IMR-90 (cell line): ENCODE measurements around the gene RXFP2. TPM values are rescaled to one million over a fixed set of nuclear protein-coding genes. Genes with fewer than 3 reads are reported as not detected.

Experiments
- ATAC-seq: fragments of 200-7000 bp; cut with Tn5 transposase; 2 replicates; pipeline ENCODE4 v1.9.1; 2020; ENCODE audit warnings: low read depth, mild to moderate bottlenecking, moderate library complexity
- BruUV-seq: library from RNA; stranded (reverse); fragments of 400-500 nt; replicated peaks from 2 replicates; lab custom pipeline; 2021; lab: Mats Ljungman, UMichigan
- CTCF ChIA-PET: fragments of 300-600 bp; formaldehyde crosslinking; extraction: SDS; loops from one replicate; lab custom pipeline; 2021; ENCODE audit warnings: antibody characterized with exemption; lab: Yijun Ruan, JAX
- POLR2A ChIA-PET: fragments of 300-600 bp; sonication (Branson Sonifier 250); formaldehyde crosslinking; loops from one replicate; lab custom pipeline; 2022; ENCODE audit warnings: antibody characterized with exemption; ENCODE audit not compliant: unreplicated experiment; lab: Charles Lee
- DNase-seq: peaks from one replicate; pipeline ENCODE4 v3.0.0; 2013
- H2AFZ ChIP-seq: replicated peaks from 2 replicates; pipeline ENCODE3; 2013; ENCODE audit warnings: low read length, mild to moderate bottlenecking; ENCODE audit not compliant: poor library complexity
- H2AK5ac ChIP-seq: 2 replicates; pipeline ENCODE4 v1.6.1; 2013; ENCODE audit warnings: low read depth, low read length, inconsistent platforms
- H2AK9ac ChIP-seq: replicated peaks from 2 replicates; pipeline ENCODE3; 2013; ENCODE audit warnings: mild to moderate bottlenecking, low read depth, low read length, moderate library complexity; ENCODE audit not compliant: poor library complexity
- H2BK120ac ChIP-seq: 2 replicates; pipeline ENCODE4 v1.6.1; 2013; ENCODE audit warnings: low read depth, low read length, inconsistent platforms
- H2BK15ac ChIP-seq: 3 replicates; pipeline ENCODE4 v1.6.1; 2013; ENCODE audit warnings: low read depth, low read length, inconsistent platforms
- H2BK20ac ChIP-seq: 2 replicates; pipeline ENCODE4 v1.6.1; 2013; ENCODE audit warnings: low read depth, mild to moderate bottlenecking, inconsistent platforms, low read length, moderate library complexity
- H2BK5ac ChIP-seq: 2 replicates; pipeline ENCODE4 v1.6.1; 2013; ENCODE audit warnings: mild to moderate bottlenecking, low read depth, low read length, inconsistent platforms; ENCODE audit not compliant: poor library complexity, severe bottlenecking
- H3K14ac ChIP-seq: replicated peaks from 2 replicates; pipeline ENCODE4 v1.6.1; 2013; ENCODE audit warnings: low read depth, low read length, inconsistent platforms
- H3K18ac ChIP-seq: 2 replicates; pipeline ENCODE4 v1.6.1; 2013; ENCODE audit warnings: low read depth, low read length, control low read depth
- H3K23ac ChIP-seq: 2 replicates; pipeline ENCODE4 v1.6.1; 2013; ENCODE audit warnings: low read depth, low read length, inconsistent platforms
- H3K27ac ChIP-seq: 2 replicates; pipeline ENCODE4 v1.5.1; 2013; ENCODE audit warnings: mild to moderate bottlenecking, control low read depth, low read length; ENCODE audit not compliant: insufficient read depth
- H3K27me3 ChIP-seq: 2 replicates; pipeline ENCODE4 v1.6.1; 2013; ENCODE audit warnings: low read length; ENCODE audit not compliant: control insufficient read depth, insufficient read depth
- H3K36me3 ChIP-seq: 2 replicates; pipeline ENCODE4 v1.6.1; 2013; ENCODE audit warnings: low read length, mixed read lengths; ENCODE audit not compliant: control insufficient read depth, insufficient read depth
- H3K4ac ChIP-seq: 2 replicates; pipeline ENCODE4 v1.6.1; 2013; ENCODE audit warnings: low read depth, low read length, inconsistent platforms
- H3K4me1 ChIP-seq: 2 replicates; pipeline ENCODE4 v1.6.1; 2013; ENCODE audit warnings: low read length, mixed read lengths; ENCODE audit not compliant: control insufficient read depth, insufficient read depth
- H3K4me2 ChIP-seq: 2 replicates; pipeline ENCODE4 v1.6.1; 2013; ENCODE audit warnings: low read depth, mild to moderate bottlenecking, control low read depth, low read length, moderate library complexity
- H3K4me3 ChIP-seq: 2 replicates; pipeline ENCODE4 v1.5.1; 2013; ENCODE audit warnings: low read depth, mild to moderate bottlenecking, control low read depth, low read length, moderate library complexity; ENCODE audit not compliant: insufficient read depth
- H3K56ac ChIP-seq: 2 replicates; pipeline ENCODE4 v1.6.1; 2013; ENCODE audit warnings: low read length, inconsistent platforms; ENCODE audit not compliant: insufficient read depth; ENCODE audit errors: extremely low read depth
- H3K79me1 ChIP-seq, 2 experiments: 2 replicates each; pipeline ENCODE4 v1.6.1; 2013; ENCODE audit warnings: low read length in 2 of 2, inconsistent platforms in 1 of 2, low read depth in 1 of 2
- H3K9ac ChIP-seq: 2 replicates; pipeline ENCODE4 v1.6.1; 2013; ENCODE audit warnings: low read depth, low read length, control low read depth
- H3K9me1 ChIP-seq: 2 replicates; pipeline ENCODE4 v1.6.1; 2013; ENCODE audit warnings: low read length, inconsistent platforms; ENCODE audit not compliant: insufficient read depth
- H3K9me3 ChIP-seq: 2 replicates; pipeline ENCODE4 v1.6.1; 2013; ENCODE audit warnings: low read length; ENCODE audit not compliant: control insufficient read depth, insufficient read depth
- H4K20me1 ChIP-seq: 2 replicates; pipeline ENCODE4 v1.6.1; 2013; ENCODE audit warnings: low read length, inconsistent platforms; ENCODE audit not compliant: insufficient read depth
- H4K5ac ChIP-seq: 2 replicates; pipeline ENCODE4 v1.6.1; 2013; ENCODE audit warnings: mild to moderate bottlenecking, low read depth, low read length, control low read depth
- H4K8ac ChIP-seq, 2 experiments: 2 replicates each; pipeline ENCODE4 v1.6.1; 2013; ENCODE audit warnings: low read depth in 2 of 2, low read length in 2 of 2, control low read depth in 1 of 2, inconsistent platforms in 1 of 2
- H4K91ac ChIP-seq: 2 replicates; pipeline ENCODE4 v1.6.1; 2013; ENCODE audit warnings: low read depth, low read length, inconsistent platforms; ENCODE audit not compliant: insufficient read depth
- FOS ChIP-seq: fragments of 150-350 bp; IDR thresholded peaks from 2 replicates; pipeline ENCODE4 v1.6.1; 2016; ENCODE audit warnings: low read depth, low read length
- MAFK ChIP-seq: IDR thresholded peaks from 2 replicates; pipeline ENCODE4 v1.6.1; 2012; ENCODE audit warnings: low read depth, low read length, improper control_type of control experiment
- MAZ ChIP-seq: IDR thresholded peaks from 2 replicates; pipeline ENCODE4 v1.6.1; 2012; ENCODE audit warnings: low read depth, mild to moderate bottlenecking, low read length, improper control_type of control experiment, moderate library complexity, borderline replicate concordance
- RAD21 ChIP-seq: IDR thresholded peaks from 2 replicates; pipeline ENCODE4 v1.6.1; 2012; ENCODE audit warnings: low read length, improper control_type of control experiment
- SMC3 ChIP-seq: fragments of 150-350 bp; IDR thresholded peaks from 2 replicates; pipeline ENCODE4 v1.6.1; 2016; ENCODE audit warnings: low read depth, mild to moderate bottlenecking, antibody characterized with exemption, low read length, moderate library complexity
- WGBS, 2 experiments: methylation state at CpG; one replicate each; pipeline versions ENCODE4 v1.1.5 to v1.1.7; 2013; ENCODE audit warnings: missing lambda C conversion rate in 2 of 2; ENCODE audit not compliant: insufficient read length in 1 of 2; ENCODE audit errors: extremely low coverage in 2 of 2; 5-methylcytosine and 5-hydroxymethylcytosine counted together
- dilution Hi-C: fragments of 300-500 bp; cut with HindIII; formaldehyde crosslinking; loops from one replicate; pipeline ENCODE4 v1.14.3; 2018; ENCODE audit warnings: low sequenced_read_pairs; ENCODE audit not compliant: unreplicated experiment
- in situ Hi-C: fragments of 300-500 bp; cut with MboI; formaldehyde crosslinking; loops from 3 replicates; pipeline ENCODE4 v1.14.3; 2019; ENCODE audit warnings: low sequenced_read_pairs, inconsistent platforms, mixed read lengths
- intact Hi-C: fragments of 100-400 bp; cut with micrococcal nuclease; formaldehyde crosslinking; loops from 2 replicates; pipeline ENCODE4 v1.10.0; 2022
- polyA plus RNA-seq, 3 experiments: library from polyadenylated mRNA; depleted of rRNA; stranded (reverse); fragments of >200 nt; gene quantifications; 2 replicates each; pipeline ENCODE4 v1.2.3, GENCODE V29; 2012; ENCODE audit warnings: low replicate concordance in 1 of 3
- total RNA-seq: library from RNA; depleted of rRNA; stranded (reverse); fragments of >200 nt; gene quantifications from 2 replicates; pipeline ENCODE4 v1.2.3, GENCODE V29; 2012
- TF ChIP-seq, protein P1 (sequence below): fragments of 150-350 bp; IDR thresholded peaks from 2 replicates; pipeline ENCODE4 v1.6.1; 2017; ENCODE audit warnings: mild to moderate bottlenecking, antibody characterized with exemption, low read length, low read depth
- TF ChIP-seq, protein P2 (sequence below): conservative IDR thresholded peaks from 2 replicates; pipeline ENCODE4 v1.5.1; 2012; ENCODE audit warnings: mild to moderate bottlenecking, low read depth, low read length, improper control_type of control experiment

Gene RXFP2
- total and polyA plus RNA-seq, 2 of the 4 experiments (the other 2 are of a cell fraction): not detected

DNA sequence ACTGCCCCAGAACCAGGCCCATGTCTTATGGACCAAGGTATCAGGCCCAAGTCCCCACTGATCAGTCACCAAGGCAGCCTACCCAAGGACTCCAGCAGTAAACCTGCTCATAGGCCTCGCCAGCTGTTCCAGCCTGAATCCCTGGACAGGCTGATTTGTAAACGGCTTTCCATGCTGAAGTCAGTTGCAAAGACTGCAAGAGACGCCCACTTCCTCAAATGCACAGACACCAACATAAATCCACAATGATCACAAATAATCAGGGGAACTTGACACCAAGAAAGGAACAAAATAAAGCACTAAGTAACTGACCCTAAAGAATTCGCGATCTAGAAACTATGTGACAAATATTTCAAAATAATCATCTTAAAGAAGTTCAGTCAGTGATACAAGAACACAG is 75.2 kb downstream of the RXFP2 start:
- Histone ChIP-seq H2BK15ac (no peak overlapping the region), H3K9ac (no peak overlapping the region), H2AFZ (peak overlapping the region; percentile 14), H3K9me3 (peaks cover 7% of the 10 kb centered on the region; the same call in 1 of the 2 replicates), H3K4me1 (no peaks in the 10 kb centered on the region), H2BK5ac (no peak overlapping the region), H3K18ac (no peak overlapping the region), H2AK9ac (no peak overlapping the region), H3K4me3 (no peak overlapping the region), H3K23ac (no peak overlapping the region), H3K14ac (no peak overlapping the region), H4K20me1 (no peaks in the 10 kb centered on the region), H3K56ac (no peak overlapping the region), H2AK5ac (no peak overlapping the region), H4K5ac (no peak overlapping the region), H4K8ac (no peak overlapping the region), H3K4ac (no peak overlapping the region), H3K4me2 (no peak overlapping the region), H3K27ac (no peak overlapping the region), H2BK120ac (no peak overlapping the region), H3K27me3 (no peaks in the 10 kb centered on the region), H2BK20ac (no peak overlapping the region), H3K9me1 (no peaks in the 10 kb centered on the region), H4K91ac (no peak overlapping the region), H3K36me3 (no peaks in the 10 kb centered on the region), H3K79me1 (no peaks in the 10 kb centered on the region)
- 71% methylated on average over 1 of the region's 5 CpGs; no CpG with 5 or more reads in 1 of the 2 experiments for WGBS, 2 experiments
- dilution Hi-C loops: no loop called here
- TF ChIP-seq, protein P1, sequence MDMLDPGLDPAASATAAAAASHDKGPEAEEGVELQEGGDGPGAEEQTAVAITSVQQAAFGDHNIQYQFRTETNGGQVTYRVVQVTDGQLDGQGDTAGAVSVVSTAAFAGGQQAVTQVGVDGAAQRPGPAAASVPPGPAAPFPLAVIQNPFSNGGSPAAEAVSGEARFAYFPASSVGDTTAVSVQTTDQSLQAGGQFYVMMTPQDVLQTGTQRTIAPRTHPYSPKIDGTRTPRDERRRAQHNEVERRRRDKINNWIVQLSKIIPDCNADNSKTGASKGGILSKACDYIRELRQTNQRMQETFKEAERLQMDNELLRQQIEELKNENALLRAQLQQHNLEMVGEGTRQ: no peak
- no peak for TF ChIP-seq MAZ
- TF ChIP-seq MAFK: no peak
- TF ChIP-seq RAD21: no peak
- TF ChIP-seq SMC3: no peak
- TF ChIP-seq, protein P2, sequence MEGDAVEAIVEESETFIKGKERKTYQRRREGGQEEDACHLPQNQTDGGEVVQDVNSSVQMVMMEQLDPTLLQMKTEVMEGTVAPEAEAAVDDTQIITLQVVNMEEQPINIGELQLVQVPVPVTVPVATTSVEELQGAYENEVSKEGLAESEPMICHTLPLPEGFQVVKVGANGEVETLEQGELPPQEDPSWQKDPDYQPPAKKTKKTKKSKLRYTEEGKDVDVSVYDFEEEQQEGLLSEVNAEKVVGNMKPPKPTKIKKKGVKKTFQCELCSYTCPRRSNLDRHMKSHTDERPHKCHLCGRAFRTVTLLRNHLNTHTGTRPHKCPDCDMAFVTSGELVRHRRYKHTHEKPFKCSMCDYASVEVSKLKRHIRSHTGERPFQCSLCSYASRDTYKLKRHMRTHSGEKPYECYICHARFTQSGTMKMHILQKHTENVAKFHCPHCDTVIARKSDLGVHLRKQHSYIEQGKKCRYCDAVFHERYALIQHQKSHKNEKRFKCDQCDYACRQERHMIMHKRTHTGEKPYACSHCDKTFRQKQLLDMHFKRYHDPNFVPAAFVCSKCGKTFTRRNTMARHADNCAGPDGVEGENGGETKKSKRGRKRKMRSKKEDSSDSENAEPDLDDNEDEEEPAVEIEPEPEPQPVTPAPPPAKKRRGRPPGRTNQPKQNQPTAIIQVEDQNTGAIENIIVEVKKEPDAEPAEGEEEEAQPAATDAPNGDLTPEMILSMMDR: no peak
- TF ChIP-seq FOS: no peak
- POLR2A ChIA-PET: no interaction called here
- no TSS peak for BruUV-seq
- DNase-seq (no peak), ATAC-seq (no peak)
- intact Hi-C loops: no loop called here
- CTCF ChIA-PET: no interaction called here
- in situ Hi-C loops: no loop called here
